Astrocyte of the cerebellum (primary cell): ENCODE data around the gene RETSAT.
A peak's percentile ranks its signal among the peaks of the same experiment; 100 is the strongest.
"Not testable (repeated sequence)": the region's sequence is repeated elsewhere in the genome, so short reads cannot be mapped to it uniquely, and the experiment has no call there.

Experiments
- DNase-seq: peaks from one replicate; pipeline ENCODE4 v3.0.0-alpha.2; 2011; ENCODE audit warnings: low read depth
- H3K4me3 ChIP-seq: 2 replicates; pipeline ENCODE4 v1.5.1; 2011; ENCODE audit warnings: mild to moderate bottlenecking, low read depth, low read length, moderate library complexity
- CTCF ChIP-seq: IDR thresholded peaks from 2 replicates; pipeline ENCODE4 v1.5.1; 2012; ENCODE audit warnings: low read length, low read depth, moderate library complexity, mild to moderate bottlenecking; ENCODE audit errors: missing control alignments
- in situ Hi-C: cut with HindIII; loops from 2 replicates; pipeline ENCODE4 v1.10.0; 2017; ENCODE audit warnings: low sequenced_read_pairs

The RETSAT gene

DNA sequence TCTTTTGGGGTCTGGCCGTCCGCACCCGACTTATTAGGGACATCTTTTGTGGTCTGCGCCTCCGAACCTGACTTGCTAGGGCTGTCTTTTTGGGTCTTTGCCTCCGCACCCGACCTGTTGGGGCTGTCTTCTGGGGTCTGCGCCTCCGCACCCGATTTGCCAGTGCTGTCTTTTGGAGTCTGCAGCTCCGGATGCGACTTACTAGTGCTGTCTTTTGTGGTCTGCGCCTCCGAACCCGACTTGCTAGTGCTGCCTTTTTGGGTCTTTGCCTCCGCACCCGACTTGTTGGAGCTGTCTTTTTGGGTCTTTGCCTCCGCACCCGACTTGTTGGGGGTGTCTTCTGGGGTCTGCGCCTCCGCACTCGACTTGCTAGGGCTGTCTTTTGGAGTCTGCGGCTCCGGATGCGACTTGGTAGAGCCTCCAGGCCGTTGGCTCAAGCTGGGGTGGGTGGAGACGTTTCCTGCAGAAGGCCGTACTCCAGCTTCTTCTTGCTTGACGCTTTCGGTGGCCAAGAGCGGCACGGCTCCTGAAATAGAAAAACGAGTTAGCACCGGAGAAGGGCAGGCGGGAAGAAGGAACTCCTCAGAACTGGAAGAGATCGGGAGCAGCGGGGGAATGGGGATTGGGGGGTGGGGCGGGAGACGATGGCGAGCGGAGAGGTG, 27.0 kb downstream of the RETSAT start:
- in situ Hi-C loops = no loop called here
- DNase-seq = no peak
- peak overlapping the region; percentile 83 for H3K4me3 ChIP-seq
- TF ChIP-seq CTCF = no peak

- no peak for TF ChIP-seq CTCF
- peak overlapping the region; percentile 83 for H3K4me3 ChIP-seq
- no peak for DNase-seq
- in situ Hi-C loops = no loop called here
Measured at GRCh38 chr2:85326406-85327159, 27.7 kb downstream of the RETSAT start.

GRCh38 chr2:85325466-85325811, 28.9 kb downstream of the RETSAT start:
- DNase-seq = no peak
- TF ChIP-seq CTCF = no peak
- in situ Hi-C loops = no loop called here
- H3K4me3 ChIP-seq = peak overlapping the region; percentile 83

DNA sequence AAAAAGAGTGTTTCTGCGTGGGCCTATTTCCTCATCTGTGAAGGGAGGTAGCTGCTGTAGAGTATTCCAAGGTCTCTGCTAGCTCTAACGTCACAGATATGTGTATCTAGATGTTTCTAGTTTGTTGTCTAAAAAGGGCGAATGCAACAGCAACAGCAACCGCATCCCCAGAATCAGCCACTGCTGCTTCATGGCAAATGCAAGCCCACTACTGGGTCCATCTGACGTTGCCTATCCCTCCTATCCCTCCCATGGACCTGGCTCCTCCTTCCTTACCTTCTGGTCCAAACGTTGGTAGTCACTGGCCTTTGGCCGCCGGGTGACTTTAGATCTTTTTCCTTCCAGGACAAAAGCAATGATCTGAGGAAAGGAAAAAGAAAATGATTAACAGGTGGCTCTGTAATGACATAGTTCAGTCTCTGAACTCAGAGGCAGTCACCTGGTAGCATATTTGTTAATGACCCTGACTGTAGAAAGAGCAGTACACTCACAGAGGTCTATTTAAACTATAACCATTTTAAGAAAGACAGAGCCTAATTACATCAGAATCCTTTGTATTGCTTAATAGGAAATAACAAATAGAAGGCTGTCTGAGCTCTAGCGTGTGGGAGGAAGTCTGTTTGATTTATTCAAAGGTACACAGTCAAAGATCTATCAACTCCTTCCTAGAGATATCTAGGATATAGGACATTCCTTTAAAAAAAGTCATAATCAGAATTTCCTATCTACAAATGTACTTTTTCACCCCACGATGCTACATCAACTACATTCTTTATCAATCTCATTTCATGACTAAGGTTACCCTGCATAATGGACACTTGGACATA, 29.5 kb downstream of the RETSAT start:
- DNase-seq = no peak
- in situ Hi-C loops = no loop called here

DNA sequence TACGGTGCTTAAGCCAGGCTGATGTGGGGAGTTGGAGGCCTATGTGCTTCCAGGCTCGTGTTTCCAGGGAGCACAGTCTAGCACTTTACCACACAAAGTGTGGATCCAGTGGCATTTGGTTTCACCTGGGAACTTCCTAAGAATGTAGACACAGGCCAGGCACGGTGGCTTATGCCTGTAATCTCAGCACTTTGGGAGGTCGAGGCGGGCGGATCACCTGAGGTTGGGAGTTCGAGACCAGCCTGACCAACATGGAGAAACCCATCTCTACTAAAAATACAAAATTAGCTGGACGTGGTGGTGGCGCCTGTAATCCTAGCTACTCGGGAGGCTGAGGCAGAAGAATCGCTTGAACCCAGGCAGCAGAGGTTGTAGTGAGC, 30.4 kb downstream of the RETSAT start:
- DNase-seq, H3K4me3 ChIP-seq, in situ Hi-C loops: not testable (repeated sequence)

More for the DNA sequence above, 29.5 kb downstream of the RETSAT start:
- peak overlapping the region; percentile 83 for H3K4me3 ChIP-seq
- TF ChIP-seq CTCF = no peak

GRCh38 chr2:85323351-85323987, 30.9 kb downstream of the RETSAT start:
- DNase-seq = no peak
- in situ Hi-C loops = no loop called here
- no peak overlapping the region for H3K4me3 ChIP-seq
- no peak for TF ChIP-seq CTCF
